K562 (cell line): ENCODE results near the gene NREP. TPM values are rescaled to one million over a fixed set of nuclear protein-coding genes. Genes with fewer than 3 reads are reported as not detected.
"Not testable (repeated sequence)": the region's sequence is repeated elsewhere in the genome, so short reads cannot be mapped to it uniquely, and the experiment has no call there.

Source experiments
- ATAC-seq: fragments of 200-7000 bp; cut with Tn5 transposase; 3 replicates; pipeline ENCODE4 v1.9.1; 2020; ENCODE audit warnings: moderate library complexity
- BruUV-seq: library from RNA; stranded (reverse); fragments of 400-500 nt; replicated peaks from 2 replicates; lab custom pipeline; 2021; lab: Mats Ljungman, UMichigan
- CTCF ChIA-PET: fragments of 300-600 bp; formaldehyde crosslinking; extraction: SDS; loops from one replicate; lab custom pipeline; 2021; ENCODE audit warnings: low intra/inter-chr PET ratio; lab: Yijun Ruan, JAX
- POLR2A ChIA-PET: fragments of 300-600, 350-650 bp; sonication (Branson Sonifier 250); formaldehyde crosslinking; extraction: SDS; loops from one replicate; lab custom pipeline; 2021; ENCODE audit warnings: antibody characterized with exemption, inconsistent platforms; lab: Yijun Ruan, JAX
- DNase-seq, 4 experiments: peaks; one replicate each; pipeline versions ENCODE4 v3.0.0 to v3.0.0-alpha.2; 2011 to 2018; ENCODE audit warnings: low spot score in 3 of 4, mixed read lengths in 3 of 4; ENCODE audit errors: extremely low read depth in 1 of 4
- FAIRE-seq: peaks from 2 replicates; lab custom pipeline; 2011; peaks lifted over from hg19 to GRCh38; lab: Jason Lieb, UNC
- H2AFZ ChIP-seq: 2 replicates; pipeline ENCODE4 v1.6.0; 2011; ENCODE audit warnings: low read depth, low read length, control low read depth, inconsistent platforms
- H3K27ac ChIP-seq: fragments of 200-600 bp; 3 replicates; pipeline ENCODE4 v1.8.0; 2011; ENCODE audit warnings: low read depth, mild to moderate bottlenecking, control low read depth, inconsistent platforms, low read length, moderate library complexity, mixed read lengths; ENCODE audit errors: extremely low read depth
- H3K27me3 ChIP-seq, 2 experiments: fragments of 300-600 bp in 1 of 2; 2 replicates in 1 of 2; 3 replicates in 1 of 2; pipeline versions ENCODE4 v1.6.0 to v1.8.0; 2011; ENCODE audit warnings: inconsistent platforms in 2 of 2, low read length in 2 of 2, mild to moderate bottlenecking in 1 of 2, mixed read lengths in 1 of 2, moderate library complexity in 1 of 2; ENCODE audit not compliant: control insufficient read depth in 2 of 2, insufficient read depth in 2 of 2
- H3K36me3 ChIP-seq: fragments of 300-600 bp; 3 replicates; pipeline ENCODE4 v1.8.0; 2011; ENCODE audit warnings: mild to moderate bottlenecking, low read length, inconsistent platforms; ENCODE audit not compliant: control insufficient read depth, insufficient read depth
- H3K4me1 ChIP-seq, 2 experiments: fragments of 200-600 bp in 1 of 2; replicated peaks in 1 of 2; 2 replicates in 1 of 2; 3 replicates in 1 of 2; pipeline versions ENCODE4 v1.5.1 to v1.8.0; 2011; ENCODE audit warnings: inconsistent platforms in 2 of 2, low read length in 2 of 2, mild to moderate bottlenecking in 1 of 2, mixed read lengths in 1 of 2, moderate library complexity in 1 of 2; ENCODE audit not compliant: control insufficient read depth in 2 of 2, insufficient read depth in 2 of 2
- H3K4me2 ChIP-seq: 2 replicates; pipeline ENCODE4 v1.6.1; 2011; ENCODE audit warnings: low read length, control low read depth, inconsistent platforms, mixed read lengths; ENCODE audit not compliant: insufficient read depth
- H3K4me3 ChIP-seq: fragments of 200-600 bp; sonication (generic), shearing (Covaris generic); 2 replicates; pipeline ENCODE4 v1.5.1; 2016; ENCODE audit warnings: control low read depth, inconsistent platforms
- H3K79me2 ChIP-seq: fragments of 200-600 bp; 3 replicates; pipeline ENCODE4 v1.8.0; 2011; ENCODE audit warnings: low read length, inconsistent platforms; ENCODE audit not compliant: control insufficient read depth, insufficient read depth
- H3K9ac ChIP-seq, 2 experiments: 2 replicates each; pipeline versions ENCODE4 v1.6.0 to v1.6.1; 2011; ENCODE audit warnings: low read depth in 2 of 2, low read length in 2 of 2, control low read depth in 1 of 2, inconsistent platforms in 1 of 2, mild to moderate bottlenecking in 1 of 2, mixed read lengths in 1 of 2; ENCODE audit not compliant: insufficient read depth in 1 of 2
- H3K9me1 ChIP-seq: one replicate; pipeline ENCODE4 v1.6.0; 2011; ENCODE audit warnings: inconsistent platforms, mild to moderate bottlenecking, low read length, moderate library complexity; ENCODE audit not compliant: control insufficient read depth, insufficient read depth
- H3K9me3 ChIP-seq: replicated peaks from 2 replicates; pipeline ENCODE4 v1.5.1; 2011; ENCODE audit warnings: low read depth, low read length, inconsistent platforms; ENCODE audit not compliant: control insufficient read depth, insufficient read depth
- H4K20me1 ChIP-seq: replicated peaks from 2 replicates; pipeline ENCODE4 v1.6.1; 2011; ENCODE audit warnings: low read length, inconsistent platforms, mixed read lengths; ENCODE audit not compliant: control insufficient read depth, insufficient read depth
- ELK3 ChIP-seq: fragments of 450-650 bp; formaldehyde crosslinking; IDR thresholded peaks from 2 replicates; pipeline ENCODE4 v1.4.0; 2020; ENCODE audit warnings: mild to moderate bottlenecking
- WGBS: fragments of 100-300 bp; shearing (Covaris generic); methylation state at CpG from one replicate; pipeline ENCODE4 v1.1.6; 2016; ENCODE audit warnings: low coverage, mixed read lengths; ENCODE audit not compliant: insufficient coverage; ENCODE audit errors: missing lambda C conversion rate; 5-methylcytosine and 5-hydroxymethylcytosine counted together
- in situ Hi-C: fragments of 300-500 bp; cut with MboI; formaldehyde crosslinking; loops from 4 replicates; pipeline ENCODE4 v1.15.0; 2018; ENCODE audit warnings: inconsistent platforms, mixed read lengths
- intact Hi-C: fragments of 100-400 bp; cut with micrococcal nuclease; formaldehyde crosslinking; loops from 2 replicates; pipeline ENCODE4 v1.14.2; 2022
- polyA plus RNA-seq, 8 experiments: library from polyadenylated mRNA; depleted of rRNA in 4 of 8; stranded (reverse) in 5 of 8; unstranded in 3 of 8; fragments of >200 nt; fragmentation: Nextera tagmentation in 2 of 8; fragmentation: Illumina TruSeq in 1 of 8; extraction: Ambion mirVana in 2 of 8; extraction: Trizol in 1 of 8; gene quantifications; 2 replicates each; pipeline versions ENCODE4 v1.2.1 to v1.2.3, GENCODE V29; 2011 to 2014; ENCODE audit warnings: inconsistent platforms in 1 of 8, missing spikeins in 1 of 8
- total RNA-seq, 7 experiments: library from RNA; depleted of rRNA in 6 of 7; stranded (reverse); fragments of >200 nt in 6 of 7; fragmentation: Illumina TruSeq in 2 of 7; extraction: Trizol in 2 of 7; gene quantifications; 2 replicates each; pipeline versions ENCODE4 v1.2.1 to v1.2.3, GENCODE V29; 2011 to 2021; ENCODE audit warnings: low replicate concordance in 1 of 7

The NREP gene
- total and polyA plus RNA-seq, 9 of the 15 experiments (the other 6 are each of a cell fraction or from before 2014, with no cell fraction given): 0.08 to 0.58 (median 0.23) TPM; not detected in 1

GRCh38 chr5:111719773-111720172, 37.2 kb downstream of the NREP start:
- no peak overlapping the region for H3K4me3 ChIP-seq
- no peak overlapping the region for H3K27ac ChIP-seq
- no peak overlapping the region for H3K4me2 ChIP-seq
- CTCF ChIA-PET: no interaction called here
- H3K9ac ChIP-seq: no peak overlapping the region
- H2AFZ ChIP-seq: no peak overlapping the region
- H3K27me3 ChIP-seq: no peaks in the 10 kb centered on the region
- ATAC-seq (no peak), FAIRE-seq (no peak), DNase-seq (no peak)
- no peaks in the 10 kb centered on the region for H4K20me1 ChIP-seq
- TF ChIP-seq ELK3 (CRISPR knock-in tag): no peak
- no peaks in the 10 kb centered on the region for H3K9me3 ChIP-seq
- intact Hi-C loops: no loop called here
- no peaks in the 10 kb centered on the region for H3K79me2 ChIP-seq
- BruUV-seq: no TSS peak
- in situ Hi-C loops: no loop called here
- no peaks in the 10 kb centered on the region for H3K9me1 ChIP-seq
- H3K36me3 ChIP-seq: no peaks in the 10 kb centered on the region
- H3K4me1 ChIP-seq: no peaks in the 10 kb centered on the region
- POLR2A ChIA-PET: no interaction called here

- H3K9me1 ChIP-seq, in situ Hi-C loops, H3K27me3 ChIP-seq, FAIRE-seq, H3K79me2 ChIP-seq, DNase-seq, H3K4me1 ChIP-seq, H3K9ac ChIP-seq, ATAC-seq, H3K4me3 ChIP-seq, H2AFZ ChIP-seq, H4K20me1 ChIP-seq, H3K36me3 ChIP-seq, BruUV-seq, H3K27ac ChIP-seq, CTCF ChIA-PET, intact Hi-C loops, H3K9me3 ChIP-seq, H3K4me2 ChIP-seq: not testable (repeated sequence)
- POLR2A ChIA-PET: interaction anchor here (1.2 kb wide), 1 partner anchor 26 kb away, joined by 3 read pairs; no protein-coding TSS in a partner anchor
- WGBS: 0% methylated on average over 3 of the region's 3 CpGs
Measured at GRCh38 chr5:111716789-111717188, 40.2 kb downstream of the NREP start.
